GDM1 (cell line): ENCODE results near the gene SPTLC3.
"Not testable (repeated sequence)": the region's sequence is repeated elsewhere in the genome, so short reads cannot be mapped to it uniquely, and the experiment has no call there.

Experiments used
- DNase-seq: peaks from one replicate; lab custom pipeline; 2025; lab: John Stamatoyannopoulos, UW

Gene SPTLC3

DNA sequence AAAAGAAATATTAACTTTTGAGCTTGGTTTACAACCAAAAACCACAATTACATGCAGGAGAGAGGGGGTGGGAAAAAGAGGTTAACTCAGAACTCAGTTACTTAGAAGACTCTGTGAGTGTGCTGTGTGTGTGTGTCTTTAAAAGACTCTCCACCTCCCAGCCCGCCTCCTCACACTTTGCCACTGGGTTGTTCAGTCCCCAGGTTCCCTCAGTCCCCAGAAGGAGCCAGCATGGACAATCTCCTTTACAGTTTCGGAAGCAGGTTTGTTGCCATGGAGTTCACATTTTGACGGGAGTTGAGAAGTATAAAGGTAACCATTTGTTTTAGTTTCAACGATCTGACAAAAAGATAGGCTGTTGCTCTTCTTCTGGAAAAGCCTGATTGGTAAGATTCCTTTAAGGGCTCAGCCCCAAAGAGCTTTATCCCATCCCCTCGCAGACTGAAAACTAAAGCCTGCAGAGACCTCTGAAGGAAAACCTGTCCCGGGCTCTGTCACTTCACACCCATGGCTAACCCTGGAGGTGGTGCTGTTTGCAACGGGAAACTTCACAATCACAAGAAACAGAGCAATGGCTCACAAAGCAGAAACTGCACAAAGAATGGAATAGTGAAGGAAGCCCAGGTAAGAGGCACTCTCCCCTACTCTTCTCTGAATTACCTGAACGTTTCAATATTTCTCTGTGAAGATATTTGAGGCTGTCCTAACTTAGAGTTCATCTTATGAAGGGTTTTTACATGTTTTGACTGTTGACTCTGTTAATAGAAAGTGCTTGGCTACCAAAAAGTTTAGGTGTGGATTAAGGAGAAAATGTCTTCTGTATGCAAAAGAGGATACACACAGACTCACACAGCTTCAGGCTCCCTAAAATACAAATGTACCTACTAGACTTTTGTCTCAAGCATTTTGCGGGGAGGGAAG lies at the start of gene SPTLC3:
Gene SPTLC3 (plus strand): TSS at position 212 of the 921 bp plus-strand sequence. CDS start 296 bp downstream, at position 508.
- no peak for DNase-seq

DNA sequence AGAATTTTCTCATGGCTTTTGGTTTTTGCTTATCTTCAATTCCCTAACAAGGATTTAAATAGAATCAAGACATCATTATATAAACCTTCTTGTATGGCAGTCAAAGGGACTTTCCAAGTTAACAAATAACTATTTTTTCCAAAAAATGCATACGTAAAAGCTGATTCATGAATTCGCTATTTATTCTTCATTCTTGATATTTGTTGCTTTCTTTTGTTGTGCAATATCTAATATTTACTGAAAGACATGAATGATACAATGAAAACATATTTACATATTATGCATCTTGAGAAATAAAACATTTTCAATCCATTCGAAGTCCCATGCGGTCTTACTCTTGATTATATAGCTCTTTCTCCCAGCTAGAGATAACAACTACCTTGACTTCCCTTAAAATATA lies 47.0 kb upstream of the SPTLC3 start:
- DNase-seq = no peak

- no peak for DNase-seq
These were observed 45.9 kb upstream of the SPTLC3 start for GRCh38 chr20:12962895-12963294.

DNA sequence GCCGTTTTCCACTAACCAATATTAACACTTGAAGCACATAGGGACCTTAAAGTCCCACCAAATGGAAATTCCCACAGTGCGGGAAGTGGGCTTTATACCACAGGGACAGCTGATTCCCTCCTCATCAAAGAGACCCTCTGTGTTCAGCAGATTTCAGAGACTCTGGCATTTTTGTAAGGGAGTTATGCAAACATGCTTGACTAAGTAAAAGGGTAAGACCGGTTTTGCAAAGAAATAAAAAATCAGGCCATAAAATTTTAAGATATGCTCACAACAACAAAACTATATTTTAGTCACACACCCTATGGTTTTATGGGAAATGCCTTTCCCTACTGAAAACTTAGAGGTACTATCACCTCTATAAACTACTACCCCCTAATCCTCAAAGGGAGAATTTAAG lies 45.4 kb upstream of the SPTLC3 start:
- DNase-seq = no peak

GRCh38 chr20:12965212-12965869 lies 43.4 kb upstream of the SPTLC3 start:
- DNase-seq = no peak

DNA sequence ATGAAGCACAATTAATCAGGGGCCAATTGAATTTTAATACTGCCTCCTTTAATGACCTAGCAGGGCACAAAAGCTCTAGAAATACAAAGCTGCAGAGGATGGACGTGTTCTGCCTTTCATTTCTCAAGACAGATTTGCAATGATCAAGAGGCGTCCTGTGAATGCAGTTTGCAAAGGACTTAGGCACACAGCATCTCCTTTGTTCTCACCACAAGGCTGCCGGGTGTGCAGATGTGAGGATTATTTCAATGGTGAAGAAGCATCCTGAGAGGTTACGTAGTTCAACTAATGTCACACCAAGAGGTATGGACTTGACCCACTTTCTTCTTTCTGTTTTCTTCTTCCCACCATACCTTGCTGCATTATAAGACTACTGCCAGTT lies 42.9 kb upstream of the SPTLC3 start:
- DNase-seq = no peak

GRCh38 chr20:12966468-12967085 lies 42.2 kb upstream of the SPTLC3 start:
- DNase-seq = no peak

DNA sequence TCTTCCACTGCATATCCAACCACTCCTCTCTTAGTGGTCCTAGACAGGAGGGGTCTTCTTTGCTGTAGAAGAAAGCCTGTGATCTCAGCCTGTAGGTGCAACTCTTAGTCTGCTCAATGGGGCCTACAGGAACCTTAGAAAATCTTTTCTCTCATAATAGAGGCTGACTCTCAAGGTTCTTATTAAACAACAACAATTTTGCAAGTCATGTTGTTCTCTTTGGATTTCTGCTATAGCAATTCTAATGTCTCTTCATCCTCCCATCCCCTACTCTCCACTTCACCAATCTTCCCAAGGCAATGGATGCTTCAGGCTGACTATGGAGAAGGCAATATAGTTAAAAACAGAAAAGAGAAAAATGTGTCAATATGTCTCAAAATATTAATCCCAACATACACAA lies 40.8 kb upstream of the SPTLC3 start:
- no peak for DNase-seq

DNA sequence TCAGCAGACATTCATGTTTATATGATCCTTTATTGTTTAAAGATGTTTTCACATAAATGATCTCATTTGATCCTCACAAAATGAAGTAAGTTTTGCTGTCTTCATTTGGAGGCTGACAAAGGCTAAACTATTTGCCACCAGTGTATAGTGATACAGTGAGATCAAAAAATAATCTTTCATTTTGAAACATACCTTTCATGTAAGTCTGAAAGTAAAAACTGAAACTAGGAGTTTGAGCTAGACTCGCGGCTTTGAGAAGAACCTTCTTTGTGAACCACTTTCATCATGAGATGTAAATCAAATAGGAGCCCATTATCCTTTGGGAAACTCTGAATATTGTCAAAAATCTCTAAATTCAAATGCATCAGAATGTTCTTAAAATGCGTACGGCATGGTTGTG lies 40.3 kb upstream of the SPTLC3 start:
- DNase-seq = no peak

DNA sequence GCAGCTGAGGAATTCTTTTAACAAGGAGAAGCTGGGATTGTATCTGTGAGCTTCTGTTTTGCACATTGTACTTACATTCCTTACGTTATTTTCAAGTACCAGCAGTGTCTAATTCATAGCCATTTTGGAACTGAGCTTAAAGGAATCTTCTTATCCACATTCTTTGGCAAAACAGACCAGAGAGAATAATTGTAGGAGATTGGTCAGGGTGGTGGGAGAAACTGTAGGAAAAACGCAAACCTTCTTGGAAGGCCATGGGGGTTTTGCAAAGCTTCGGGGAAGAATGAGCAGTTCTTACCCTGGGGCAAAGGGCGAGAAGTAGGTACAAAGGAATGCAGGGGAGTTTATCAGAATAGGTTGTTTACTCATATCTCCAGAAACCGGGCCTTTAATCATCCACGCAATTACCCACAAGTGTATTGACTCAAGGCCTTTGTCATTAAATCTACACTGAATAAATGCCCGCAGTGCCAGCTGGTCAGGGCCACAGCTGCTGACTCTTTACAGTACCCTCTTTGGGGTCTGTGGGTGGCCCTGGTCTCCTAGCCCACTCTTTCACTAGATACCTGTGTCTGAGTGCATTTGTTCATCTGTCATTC lies 39.6 kb upstream of the SPTLC3 start:
- no peak for DNase-seq

DNA sequence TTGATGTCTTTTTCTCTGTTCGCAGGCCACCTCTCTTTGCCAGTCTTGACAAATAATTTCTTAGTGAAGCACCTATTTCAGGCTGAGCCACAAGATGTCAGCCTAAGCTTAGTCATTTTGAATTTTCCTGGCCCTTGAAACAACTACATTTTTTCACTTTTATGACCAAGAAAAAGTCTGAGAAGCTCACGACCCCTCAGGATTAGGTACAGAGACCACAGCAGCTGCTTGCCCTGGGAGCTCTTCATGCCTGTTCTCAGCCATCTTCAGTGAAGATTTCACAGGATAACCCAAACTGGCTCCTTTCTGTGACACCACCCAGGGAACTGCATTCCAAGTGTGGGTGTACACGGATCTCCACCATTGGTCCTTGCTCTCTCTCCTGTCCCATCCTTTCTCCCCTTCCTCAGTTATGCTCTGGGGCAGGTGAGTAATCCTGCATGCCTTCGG lies 38.4 kb upstream of the SPTLC3 start:
- DNase-seq = no peak

GRCh38 chr20:12975833-12976608 lies 32.8 kb upstream of the SPTLC3 start:
- no peak for DNase-seq

- no peak for DNase-seq
These were observed 32.0 kb upstream of the SPTLC3 start for GRCh38 chr20:12976720-12977309.

DNA sequence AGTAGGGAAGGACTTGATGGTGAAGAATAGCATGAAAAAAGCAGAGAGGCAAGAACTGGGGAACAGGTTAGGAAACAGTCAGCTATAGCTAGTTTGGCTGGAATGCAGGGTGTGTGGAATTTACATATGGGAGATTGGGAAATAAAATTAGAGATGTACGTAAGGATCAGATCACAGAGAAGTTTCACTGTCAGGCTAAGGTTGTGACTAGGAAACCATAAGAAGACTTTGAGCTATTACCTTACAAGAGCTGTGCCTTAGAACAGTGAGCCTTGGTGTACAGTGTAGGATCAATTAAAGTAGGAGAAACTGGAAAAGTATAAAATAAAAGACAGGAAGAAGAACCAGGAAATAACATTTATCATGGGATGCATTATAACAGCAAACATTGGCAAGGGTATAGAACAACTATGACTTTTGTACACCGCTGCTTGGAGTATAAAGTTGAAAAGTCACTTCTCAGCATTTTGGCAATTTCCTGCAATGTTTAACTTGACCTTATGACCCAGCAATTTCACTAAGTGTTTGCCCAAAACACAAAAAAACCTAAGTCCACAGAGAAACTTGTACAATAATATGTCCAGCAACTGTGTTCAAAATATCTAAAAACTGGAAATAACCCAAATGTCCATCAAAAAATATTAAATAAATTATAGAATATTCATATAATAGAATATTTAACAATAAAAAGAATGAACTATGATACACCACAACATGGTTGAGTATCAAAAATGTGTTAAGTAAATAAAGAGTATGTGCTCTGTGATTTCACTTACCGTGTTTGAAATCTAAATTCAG lies 31.2 kb upstream of the SPTLC3 start:
- DNase-seq = no peak

- DNase-seq = no peak
These were observed 30.7 kb upstream of the SPTLC3 start for GRCh38 chr20:12978126-12978394.

DNA sequence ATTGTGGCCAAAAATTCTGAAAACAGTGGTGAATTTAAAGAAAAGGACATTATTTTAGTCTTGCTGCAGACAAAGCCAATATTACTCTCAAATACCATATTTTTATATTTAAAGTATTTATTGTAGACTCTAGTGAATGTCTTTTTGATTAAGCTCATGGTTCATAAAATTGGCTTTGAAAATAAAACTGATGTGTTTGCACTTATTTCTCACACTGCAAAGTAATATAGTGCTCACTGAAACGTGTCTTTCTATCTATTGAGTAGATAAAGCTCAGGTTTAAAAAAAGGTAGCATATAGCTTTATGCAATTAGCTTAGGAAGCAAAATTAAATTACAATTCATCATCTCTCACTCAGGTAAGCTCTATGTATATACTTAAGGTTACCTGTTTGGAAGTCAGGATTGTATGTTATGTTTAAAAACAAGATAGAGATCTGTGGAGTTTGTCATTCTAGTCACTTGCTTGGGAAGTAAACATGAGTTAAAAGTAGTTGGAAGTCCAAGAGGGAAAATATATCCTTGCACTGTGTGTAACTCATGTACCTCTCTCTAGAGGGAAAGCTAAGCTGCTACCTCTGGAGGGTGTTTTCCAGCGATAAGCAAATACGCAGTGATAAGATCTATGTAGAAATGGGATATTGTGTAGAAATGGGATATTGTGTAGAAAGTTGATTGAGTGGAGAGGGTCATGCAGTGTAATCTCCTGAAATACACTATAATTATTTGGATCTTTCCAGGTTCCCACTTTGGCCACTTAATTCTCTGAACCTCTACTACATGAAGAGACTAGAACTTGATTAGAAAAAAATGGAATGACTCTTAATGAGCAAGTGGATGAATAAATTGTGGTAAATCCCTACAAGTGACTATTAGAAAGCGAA lies 29.9 kb upstream of the SPTLC3 start:
- no peak for DNase-seq

- DNase-seq = not testable (repeated sequence)
These were observed 29.1 kb upstream of the SPTLC3 start for GRCh38 chr20:12979713-12980112.

GRCh38 chr20:12982098-12982497 lies 26.7 kb upstream of the SPTLC3 start:
- DNase-seq = no peak

DNA sequence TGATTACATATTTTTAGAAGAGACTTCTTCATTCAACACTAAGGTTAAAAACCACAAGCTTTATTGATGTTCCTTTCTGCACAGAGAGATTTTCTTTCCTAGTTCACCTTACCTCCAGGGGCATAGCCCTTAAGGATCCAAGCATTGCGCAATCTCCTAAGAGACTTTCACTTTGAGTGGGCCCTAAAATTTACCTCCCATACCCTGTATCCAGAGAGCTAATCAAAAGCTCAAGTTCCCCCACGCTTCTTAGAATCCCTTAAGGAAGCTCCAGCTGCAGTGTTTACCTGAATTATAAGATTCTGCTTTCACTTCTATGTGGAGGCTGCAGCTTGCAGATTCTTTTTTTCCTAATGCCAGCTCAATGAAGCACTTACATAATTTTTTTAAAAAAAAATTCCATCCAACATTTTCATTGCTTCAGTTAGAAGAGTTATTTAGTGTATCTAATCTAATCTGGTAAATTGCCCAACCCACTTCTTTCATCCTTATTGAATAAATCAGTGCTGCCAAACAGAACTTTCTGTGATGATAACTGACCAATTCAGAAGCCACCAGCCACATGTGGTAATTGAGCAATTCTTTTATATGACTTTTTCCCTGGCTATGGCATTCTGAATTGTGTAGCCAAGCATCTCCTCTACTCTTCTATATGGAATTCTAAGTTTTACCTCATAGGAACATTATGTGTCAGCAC lies 24.6 kb upstream of the SPTLC3 start:
- DNase-seq = no peak
